ENCODE results near the gene RSU1.

DNA sequence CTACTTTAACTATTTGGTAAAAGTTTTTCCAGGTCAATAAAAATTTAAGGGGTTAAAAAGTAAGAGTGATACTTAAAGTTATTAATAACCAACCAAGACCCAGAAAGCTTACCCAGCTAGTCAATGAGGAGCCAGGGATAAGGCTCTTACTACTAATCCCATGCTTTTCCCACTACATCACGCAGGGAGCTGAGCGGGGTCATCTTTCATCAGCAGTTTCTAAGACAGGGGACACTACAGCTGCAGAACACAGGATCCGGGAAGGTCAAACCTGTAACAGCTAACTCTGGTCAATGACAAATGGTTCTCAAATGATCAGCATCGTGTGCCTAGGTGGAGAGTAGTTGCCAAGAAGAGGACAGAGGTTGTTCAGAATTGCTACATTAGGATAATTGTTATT, 65.1 kb downstream of the RSU1 start:
- TF ChIP-seq, protein P1, sequence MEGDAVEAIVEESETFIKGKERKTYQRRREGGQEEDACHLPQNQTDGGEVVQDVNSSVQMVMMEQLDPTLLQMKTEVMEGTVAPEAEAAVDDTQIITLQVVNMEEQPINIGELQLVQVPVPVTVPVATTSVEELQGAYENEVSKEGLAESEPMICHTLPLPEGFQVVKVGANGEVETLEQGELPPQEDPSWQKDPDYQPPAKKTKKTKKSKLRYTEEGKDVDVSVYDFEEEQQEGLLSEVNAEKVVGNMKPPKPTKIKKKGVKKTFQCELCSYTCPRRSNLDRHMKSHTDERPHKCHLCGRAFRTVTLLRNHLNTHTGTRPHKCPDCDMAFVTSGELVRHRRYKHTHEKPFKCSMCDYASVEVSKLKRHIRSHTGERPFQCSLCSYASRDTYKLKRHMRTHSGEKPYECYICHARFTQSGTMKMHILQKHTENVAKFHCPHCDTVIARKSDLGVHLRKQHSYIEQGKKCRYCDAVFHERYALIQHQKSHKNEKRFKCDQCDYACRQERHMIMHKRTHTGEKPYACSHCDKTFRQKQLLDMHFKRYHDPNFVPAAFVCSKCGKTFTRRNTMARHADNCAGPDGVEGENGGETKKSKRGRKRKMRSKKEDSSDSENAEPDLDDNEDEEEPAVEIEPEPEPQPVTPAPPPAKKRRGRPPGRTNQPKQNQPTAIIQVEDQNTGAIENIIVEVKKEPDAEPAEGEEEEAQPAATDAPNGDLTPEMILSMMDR (IDR thresholded peaks at IDR 0.05), result no peak
- TF ChIP-seq EP300 (IDR thresholded peaks at IDR 0.05) (no peak), POLR2AphosphoS5 (IDR thresholded peaks at IDR 0.05) (no peak), POLR2A (IDR thresholded peaks at IDR 0.05) (no peak)

Data from suprapubic skin (tissue), 4 donors.